ENCODE results near the gene NRDC.

NRDC gene

GRCh38 chr1:51754666-51755065 lies 123.9 kb downstream of the NRDC start:
- DNase-seq, result no peak

GRCh38 chr1:51753969-51754368 lies 124.6 kb downstream of the NRDC start:
- no peak for DNase-seq

- no peak for DNase-seq
These were observed 126.2 kb downstream of the NRDC start for GRCh38 chr1:51752073-51752948.

GRCh38 chr1:51750729-51751128 lies 127.8 kb downstream of the NRDC start:
- no peak for DNase-seq

- DNase-seq, result no peak
These were observed 128.3 kb downstream of the NRDC start for GRCh38 chr1:51750218-51750617.

- DNase-seq, result no peak
These were observed 129.4 kb downstream of the NRDC start for GRCh38 chr1:51749151-51749550.

GRCh38 chr1:51745304-51745570 lies 133.3 kb downstream of the NRDC start:
- DNase-seq, result no peak

GRCh38 chr1:51744506-51745303 lies 133.8 kb downstream of the NRDC start:
- no peak for DNase-seq

- DNase-seq, result no peak
These were observed 137.3 kb downstream of the NRDC start for GRCh38 chr1:51741121-51741681.

GRCh38 chr1:51740652-51741051 lies 137.9 kb downstream of the NRDC start:
- DNase-seq, result no peak
